Stimulated activated memory B cell treated with anti-CD40 and anti-IgM and Interleukin-4, amounts not matched to agents 10 μg/mL and 1 μg/mL and 100 μg/mL, for 72 hours (primary cell): ENCODE data around the gene ADAM23.

ENCODE experiments used
- ATAC-seq: fragments of 150-1000 bp; cut with Tn5 transposase; 2 replicates; pipeline ENCODE4 v1.10.0; 2021
- H3K27ac Mint-ChIP-seq: one replicate; pipeline ENCODE4 v1.8.0; 2022; ENCODE audit warnings: mild to moderate bottlenecking, mixed read lengths
- H3K27me3 Mint-ChIP-seq: one replicate; pipeline ENCODE4 v1.8.0; 2022; ENCODE audit warnings: mixed read lengths
- H3K36me3 Mint-ChIP-seq: one replicate; pipeline ENCODE4 v1.8.0; 2022; ENCODE audit warnings: mixed read lengths
- H3K4me1 Mint-ChIP-seq: one replicate; pipeline ENCODE4 v1.8.0; 2022; ENCODE audit warnings: mixed read lengths
- H3K4me3 Mint-ChIP-seq: one replicate; pipeline ENCODE4 v1.8.0; 2022; ENCODE audit warnings: mild to moderate bottlenecking, moderate library complexity, mixed read lengths
- H3K9me3 Mint-ChIP-seq: one replicate; pipeline ENCODE4 v1.8.0; 2022; ENCODE audit warnings: mixed read lengths

Gene ADAM23

DNA sequence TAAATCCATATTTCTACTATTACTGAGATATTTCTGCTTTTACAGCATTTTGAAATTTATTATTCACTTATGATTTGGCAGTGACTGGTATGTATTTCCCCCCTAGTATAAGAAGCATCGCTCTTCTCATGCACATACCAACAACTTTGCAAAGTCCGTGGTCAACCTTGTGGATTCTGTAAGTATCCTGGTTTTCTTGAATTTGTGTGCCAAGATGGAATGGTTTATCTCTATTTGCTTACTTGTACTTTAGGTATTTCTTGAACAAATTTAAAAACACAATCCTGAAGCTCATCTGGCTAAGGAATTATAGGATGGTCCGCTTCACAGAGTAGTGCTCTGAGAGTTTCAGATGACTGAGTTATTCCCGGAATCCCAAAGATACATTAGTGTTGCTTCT lies 114.0 kb downstream of the ADAM23 start:
- H3K4me3 Mint-ChIP-seq: no peak overlapping the region
- no peak overlapping the region for H3K27ac Mint-ChIP-seq
- ATAC-seq: no peak
- H3K9me3 Mint-ChIP-seq: no peaks in the 10 kb centered on the region
- H3K4me1 Mint-ChIP-seq: no peaks in the 10 kb centered on the region
- H3K36me3 Mint-ChIP-seq: no peaks in the 10 kb centered on the region
- H3K27me3 Mint-ChIP-seq: no peaks in the 10 kb centered on the region

DNA sequence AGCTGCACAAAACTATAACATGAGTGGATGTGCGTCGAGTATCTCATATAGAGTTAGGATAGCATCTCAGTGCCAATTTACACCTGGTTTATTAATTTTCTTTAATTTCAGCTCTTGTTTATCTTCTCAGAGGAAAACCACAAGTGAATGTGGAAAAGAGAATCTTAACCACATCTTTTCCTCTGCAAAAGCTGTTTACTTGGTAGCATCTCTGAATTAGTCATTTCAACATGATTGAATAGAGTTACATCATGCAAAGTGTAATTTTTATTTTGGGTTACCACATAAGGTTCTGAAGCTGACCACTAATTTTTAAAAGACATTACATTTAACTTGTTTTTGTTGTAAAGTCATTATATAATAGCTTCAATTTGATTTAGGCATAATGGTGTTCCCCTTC lies 115.2 kb downstream of the ADAM23 start:
- H3K36me3 Mint-ChIP-seq: no peaks in the 10 kb centered on the region
- no peak overlapping the region for H3K4me3 Mint-ChIP-seq
- H3K4me1 Mint-ChIP-seq: no peaks in the 10 kb centered on the region
- H3K27ac Mint-ChIP-seq: no peak overlapping the region
- H3K9me3 Mint-ChIP-seq: no peaks in the 10 kb centered on the region
- no peaks in the 10 kb centered on the region for H3K27me3 Mint-ChIP-seq
- ATAC-seq: no peak

GRCh38 chr2:206561962-206562361 lies 118.6 kb downstream of the ADAM23 start:
- no peaks in the 10 kb centered on the region for H3K9me3 Mint-ChIP-seq
- no peaks in the 10 kb centered on the region for H3K27me3 Mint-ChIP-seq
- H3K27ac Mint-ChIP-seq: no peak overlapping the region

GRCh38 chr2:206562375-206562774 lies 119.0 kb downstream of the ADAM23 start:
- Mint-ChIP-seq H3K9me3 (no peaks in the 10 kb centered on the region), H3K4me3 (no peak overlapping the region), H3K36me3 (no peaks in the 10 kb centered on the region), H3K27me3 (no peaks in the 10 kb centered on the region), H3K4me1 (no peaks in the 10 kb centered on the region), H3K27ac (no peak overlapping the region)
- ATAC-seq: no peak

More at GRCh38 chr2:206561962-206562361, 118.6 kb downstream of the ADAM23 start:
- Mint-ChIP-seq H3K4me1 (no peaks in the 10 kb centered on the region), H3K36me3 (no peaks in the 10 kb centered on the region), H3K4me3 (no peak overlapping the region)
- ATAC-seq: no peak

DNA sequence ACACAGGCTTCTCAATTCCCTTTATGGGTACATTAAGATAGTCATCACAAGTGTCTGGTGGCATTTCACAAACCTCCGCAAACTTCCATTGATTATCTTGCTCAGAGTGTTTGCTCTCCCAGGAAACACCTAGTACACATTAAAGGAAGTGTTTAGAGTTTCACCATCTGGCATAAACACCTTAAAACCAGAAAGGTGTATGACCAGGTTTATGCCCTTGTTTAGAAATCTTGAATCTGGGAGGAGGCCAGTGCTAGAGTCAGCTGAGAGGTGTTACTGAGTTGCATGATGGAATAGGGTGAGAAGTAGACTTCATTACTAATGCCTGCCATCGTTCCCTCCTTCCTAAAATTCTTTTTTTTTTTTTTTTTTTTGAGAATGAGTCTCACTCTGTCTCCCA lies 120.0 kb downstream of the ADAM23 start:
- Mint-ChIP-seq H3K27me3 (no peaks in the 10 kb centered on the region), H3K36me3 (no peaks in the 10 kb centered on the region), H3K4me3 (no peak overlapping the region), H3K27ac (no peak overlapping the region), H3K9me3 (no peaks in the 10 kb centered on the region), H3K4me1 (no peaks in the 10 kb centered on the region)
- no peak for ATAC-seq

GRCh38 chr2:206565666-206566065 lies 122.3 kb downstream of the ADAM23 start:
- no peaks in the 10 kb centered on the region for H3K9me3 Mint-ChIP-seq
- no peaks in the 10 kb centered on the region for H3K4me1 Mint-ChIP-seq
- H3K27ac Mint-ChIP-seq: no peak overlapping the region
- no peaks in the 10 kb centered on the region for H3K36me3 Mint-ChIP-seq
- ATAC-seq: no peak
- no peak overlapping the region for H3K4me3 Mint-ChIP-seq
- no peaks in the 10 kb centered on the region for H3K27me3 Mint-ChIP-seq

GRCh38 chr2:206569470-206569869 lies 126.1 kb downstream of the ADAM23 start:
- no peaks in the 10 kb centered on the region for H3K9me3 Mint-ChIP-seq
- ATAC-seq: no peak
- H3K4me1 Mint-ChIP-seq: no peaks in the 10 kb centered on the region
- H3K36me3 Mint-ChIP-seq: no peaks in the 10 kb centered on the region
- H3K27me3 Mint-ChIP-seq: no peaks in the 10 kb centered on the region
- H3K27ac Mint-ChIP-seq: no peak overlapping the region
- H3K4me3 Mint-ChIP-seq: no peak overlapping the region

- no peak overlapping the region for H3K4me3 Mint-ChIP-seq
- no peaks in the 10 kb centered on the region for H3K9me3 Mint-ChIP-seq
- no peak overlapping the region for H3K27ac Mint-ChIP-seq
- ATAC-seq: no peak
- no peaks in the 10 kb centered on the region for H3K27me3 Mint-ChIP-seq
- H3K4me1 Mint-ChIP-seq: no peaks in the 10 kb centered on the region
- no peaks in the 10 kb centered on the region for H3K36me3 Mint-ChIP-seq
These were observed 126.9 kb downstream of the ADAM23 start for GRCh38 chr2:206570199-206570598.

DNA sequence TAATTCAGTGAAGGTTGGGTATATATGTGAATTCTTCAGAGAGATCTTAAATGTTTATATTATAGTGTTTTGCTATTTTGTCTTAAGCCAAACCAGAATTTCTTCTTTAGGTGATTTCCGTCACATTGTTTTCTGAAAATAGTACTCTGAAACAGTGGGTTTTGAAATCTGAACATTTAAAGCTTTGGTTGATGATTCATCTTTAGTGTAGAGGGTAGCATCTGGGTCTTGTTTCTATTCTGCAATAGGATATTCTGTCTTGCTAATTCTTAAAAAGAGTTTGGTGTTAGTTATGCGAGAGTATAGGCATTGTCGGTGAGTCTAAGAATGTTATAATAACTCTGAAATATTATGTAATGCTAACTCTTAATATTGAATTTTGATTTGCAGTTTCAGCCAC lies 129.4 kb downstream of the ADAM23 start:
- H3K9me3 Mint-ChIP-seq: no peaks in the 10 kb centered on the region
- no peak for ATAC-seq
- H3K36me3 Mint-ChIP-seq: no peaks in the 10 kb centered on the region
- H3K4me3 Mint-ChIP-seq: no peak overlapping the region
- no peaks in the 10 kb centered on the region for H3K27me3 Mint-ChIP-seq
- H3K4me1 Mint-ChIP-seq: no peaks in the 10 kb centered on the region
- no peak overlapping the region for H3K27ac Mint-ChIP-seq

DNA sequence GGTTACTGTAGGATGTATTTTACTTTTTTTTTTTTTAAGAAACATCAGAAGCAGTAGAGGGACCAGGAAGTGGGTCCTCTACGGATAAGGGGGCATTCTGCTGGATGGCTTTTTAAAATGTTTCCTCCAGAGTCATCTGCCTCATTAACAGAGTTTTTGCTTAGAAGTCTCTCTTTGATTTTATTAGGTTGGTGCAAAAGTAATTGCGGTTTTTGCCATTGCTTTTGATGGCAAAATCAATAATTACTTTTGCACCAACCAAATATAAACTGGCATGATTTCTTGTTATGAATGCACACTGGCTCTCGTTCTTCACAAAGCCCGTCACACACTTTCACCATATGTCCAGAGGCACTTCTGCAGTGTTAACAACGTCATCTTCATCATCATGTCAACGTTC lies 130.5 kb downstream of the ADAM23 start:
- Mint-ChIP-seq H3K27me3 (no peaks in the 10 kb centered on the region), H3K36me3 (no peaks in the 10 kb centered on the region), H3K4me1 (no peaks in the 10 kb centered on the region), H3K9me3 (peaks cover 4% of the 10 kb centered on the region), H3K4me3 (no peak overlapping the region), H3K27ac (no peak overlapping the region)
- no peak for ATAC-seq

DNA sequence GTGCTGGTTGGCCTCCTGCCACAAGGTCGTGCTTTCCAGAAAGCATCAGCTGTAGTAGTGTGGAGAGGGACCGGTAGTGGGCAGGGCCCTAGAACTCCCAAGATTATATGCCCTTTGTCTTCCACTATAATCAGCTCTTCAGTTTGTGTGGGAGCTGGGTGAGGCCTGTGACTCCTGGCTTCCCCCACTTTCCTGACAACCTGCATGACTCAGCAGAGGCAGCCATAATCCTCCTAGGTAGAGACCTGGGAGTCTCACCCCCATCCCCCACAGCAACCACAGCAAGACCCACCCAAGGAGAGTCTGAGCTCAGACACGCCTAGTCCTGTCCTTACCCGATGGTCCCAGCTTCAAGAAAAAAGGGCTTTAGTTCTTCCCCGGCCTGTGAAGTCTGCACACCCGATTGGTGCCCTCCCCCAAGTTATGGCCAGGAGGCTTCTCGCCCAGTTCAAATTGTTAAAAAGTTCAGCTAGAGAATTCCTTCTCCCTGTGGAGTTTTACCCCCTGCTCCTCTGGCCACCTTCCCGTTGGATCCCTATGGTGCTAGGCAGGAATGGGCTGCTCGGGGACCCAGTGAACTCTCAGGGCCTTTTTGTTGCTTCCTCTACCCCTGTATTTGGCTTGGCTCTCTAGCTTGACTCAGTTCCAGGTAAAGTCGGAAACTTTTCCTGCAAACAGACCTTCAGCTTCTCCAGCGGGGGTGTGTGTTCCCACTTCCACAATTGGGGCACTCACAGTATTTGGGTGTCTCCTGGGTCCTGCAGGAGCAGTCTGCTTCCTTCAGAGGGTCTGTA lies 141.2 kb downstream of the ADAM23 start:
- Mint-ChIP-seq H3K9me3 (no peaks in the 10 kb centered on the region), H3K27ac (no peak overlapping the region), H3K36me3 (no peaks in the 10 kb centered on the region), H3K4me1 (no peaks in the 10 kb centered on the region), H3K4me3 (no peak overlapping the region), H3K27me3 (peaks cover 36% of the 10 kb centered on the region)
- no peak for ATAC-seq

GRCh38 chr2:206585335-206585734 lies 142.0 kb downstream of the ADAM23 start:
- H3K27me3 Mint-ChIP-seq: peaks cover 36% of the 10 kb centered on the region
- ATAC-seq: no peak
- no peaks in the 10 kb centered on the region for H3K4me1 Mint-ChIP-seq
- H3K9me3 Mint-ChIP-seq: no peaks in the 10 kb centered on the region
- no peak overlapping the region for H3K4me3 Mint-ChIP-seq
- no peaks in the 10 kb centered on the region for H3K36me3 Mint-ChIP-seq
- no peak overlapping the region for H3K27ac Mint-ChIP-seq

- no peak overlapping the region for H3K27ac Mint-ChIP-seq
- peaks cover 36% of the 10 kb centered on the region for H3K27me3 Mint-ChIP-seq
- no peaks in the 10 kb centered on the region for H3K36me3 Mint-ChIP-seq
These were observed 143.3 kb downstream of the ADAM23 start for GRCh38 chr2:206586609-206587008.

GRCh38 chr2:206597717-206598218 lies 154.4 kb downstream of the ADAM23 start:
- no peak overlapping the region for H3K4me3 Mint-ChIP-seq
- no peak overlapping the region for H3K27ac Mint-ChIP-seq
- no peaks in the 10 kb centered on the region for H3K36me3 Mint-ChIP-seq
- H3K27me3 Mint-ChIP-seq: no peaks in the 10 kb centered on the region
- no peaks in the 10 kb centered on the region for H3K9me3 Mint-ChIP-seq
- ATAC-seq: no peak
- peaks cover 6% of the 10 kb centered on the region for H3K4me1 Mint-ChIP-seq

More at GRCh38 chr2:206586609-206587008, 143.3 kb downstream of the ADAM23 start:
- Mint-ChIP-seq H3K9me3 (no peaks in the 10 kb centered on the region), H3K4me3 (no peak overlapping the region), H3K4me1 (no peaks in the 10 kb centered on the region)
- ATAC-seq: no peak

DNA sequence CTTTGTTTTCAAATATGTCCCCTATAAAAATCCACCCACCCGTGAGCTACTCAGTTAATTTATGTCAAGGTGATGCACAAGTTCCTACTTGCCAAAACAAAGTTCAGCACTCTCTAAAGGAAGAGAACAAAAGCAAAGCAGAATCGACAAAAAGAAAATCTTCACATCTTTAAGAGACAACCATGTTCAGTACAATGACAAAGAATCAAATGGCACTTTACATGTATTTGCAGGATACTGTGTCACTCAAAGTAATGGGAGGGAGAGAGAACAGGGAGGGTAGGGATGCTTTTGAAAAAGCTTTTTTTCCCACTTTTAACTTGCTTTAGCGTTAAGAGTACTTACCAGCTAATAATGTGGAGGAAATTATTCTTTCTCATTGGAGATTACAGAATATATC lies 159.9 kb downstream of the ADAM23 start:
- no peak for ATAC-seq
- Mint-ChIP-seq H3K27ac (no peak overlapping the region), H3K9me3 (no peaks in the 10 kb centered on the region)

DNA sequence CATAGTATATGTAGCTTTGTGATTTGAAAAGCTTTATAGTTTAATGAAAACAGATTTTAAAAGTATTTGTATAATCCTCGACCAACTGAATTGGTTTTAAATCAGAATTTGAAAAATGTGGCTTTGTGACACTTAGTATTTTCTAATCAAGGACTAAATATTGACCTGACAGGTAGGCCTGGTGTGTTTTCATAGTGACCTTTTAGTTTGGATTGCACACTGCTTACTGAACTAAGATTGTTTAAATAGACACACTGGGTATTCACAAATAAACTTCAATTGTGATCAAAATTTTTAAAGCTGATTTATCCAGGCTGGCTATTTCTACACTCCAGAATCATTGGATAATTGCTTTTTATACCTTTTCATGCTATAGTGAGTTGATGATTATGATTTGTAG lies 167.1 kb downstream of the ADAM23 start:
- Mint-ChIP-seq H3K27ac (no peak overlapping the region), H3K9me3 (no peaks in the 10 kb centered on the region), H3K4me1 (no peaks in the 10 kb centered on the region), H3K4me3 (no peak overlapping the region), H3K27me3 (no peaks in the 10 kb centered on the region), H3K36me3 (no peaks in the 10 kb centered on the region)
- no peak for ATAC-seq

More for the DNA sequence above, 159.9 kb downstream of the ADAM23 start:
- peaks cover 6% of the 10 kb centered on the region for H3K4me1 Mint-ChIP-seq
- H3K4me3 Mint-ChIP-seq: no peak overlapping the region
- no peaks in the 10 kb centered on the region for H3K36me3 Mint-ChIP-seq
- H3K27me3 Mint-ChIP-seq: no peaks in the 10 kb centered on the region
